Fibroblast of skin of scalp (primary cell): ENCODE measurements around the gene MYNN.

ENCODE experiments used
- DNase-seq: peaks from one replicate; pipeline ENCODE4 v3.0.0-alpha.2; 2013

Gene MYNN

GRCh38 chr3:169835533-169835932 is 62.3 kb downstream of the MYNN start:
- no peak for DNase-seq

GRCh38 chr3:169836078-169836941 is 63.1 kb downstream of the MYNN start:
- DNase-seq = no peak

GRCh38 chr3:169836942-169837275 is 63.7 kb downstream of the MYNN start:
- no peak for DNase-seq

- no peak for DNase-seq
Measured at GRCh38 chr3:169838511-169839030, 65.4 kb downstream of the MYNN start.
